Measurements from ENCODE around the gene ADSS1.

The ADSS1 gene

GRCh38 chr14:104796687-104797081, 72.7 kb downstream of the ADSS1 start:
- no peak overlapping the region for H3K4me3 ChIP-seq (replicated peaks; ENCODE audit: low read depth, low read length)
- no peak for TF ChIP-seq CTCF (IDR thresholded peaks at IDR 0.05; ENCODE audit: low read length, missing control alignments)
- DNase-seq (ENCODE audit: low read depth): no peak

All from fibroblast of pulmonary artery (primary cell).